Activated CD4-positive, alpha-beta T cell treated with anti-CD3 and anti-CD28 coated beads, Interleukin-2, amount 50 U/mL, for 1 hour (primary cell): ENCODE data around the gene GRN.
"Not testable (repeated sequence)": the region's sequence is repeated elsewhere in the genome, so short reads cannot be mapped to it uniquely, and the experiment has no call there.

ENCODE experiments used
- DNase-seq: peaks from one replicate; pipeline ENCODE4 v3.0.0-alpha.2; 2020

The GRN gene

GRCh38 chr17:44383861-44384260 lies 38.8 kb downstream of the GRN start:
- no peak for DNase-seq

GRCh38 chr17:44384281-44384822 lies 39.2 kb downstream of the GRN start:
- DNase-seq = no peak

- no peak for DNase-seq
Observed at GRCh38 chr17:44384823-44385286, 39.8 kb downstream of the GRN start.

GRCh38 chr17:44385287-44386181 lies 40.4 kb downstream of the GRN start:
- peak; percentile 86 for DNase-seq

- DNase-seq = no peak
Observed at GRCh38 chr17:44386182-44386525, 41.1 kb downstream of the GRN start.

- no peak for DNase-seq
Observed at GRCh38 chr17:44387804-44388203, 42.7 kb downstream of the GRN start.

GRCh38 chr17:44389281-44389680 lies 44.2 kb downstream of the GRN start, which contains the start of gene ITGA2B:
ITGA2B (minus strand) TSS chr17:44389649; CDS start chr17:44389473, 176 bp downstream.
- DNase-seq = no peak

- DNase-seq = no peak
Observed at GRCh38 chr17:44389723-44390202, 44.7 kb downstream of the GRN start.

GRCh38 chr17:44390250-44390870 lies 45.3 kb downstream of the GRN start:
- DNase-seq = no peak

- not testable (repeated sequence) for DNase-seq
Observed at GRCh38 chr17:44394112-44394511, 49.0 kb downstream of the GRN start.

- DNase-seq = no peak
Observed at GRCh38 chr17:44394833-44395232, 49.7 kb downstream of the GRN start.

- no peak for DNase-seq
Observed at GRCh38 chr17:44396946-44397345, 51.8 kb downstream of the GRN start.

- no peak for DNase-seq
Observed at GRCh38 chr17:44397479-44398440, 52.7 kb downstream of the GRN start.

- DNase-seq = no peak
Observed at GRCh38 chr17:44398692-44399691, 53.9 kb downstream of the GRN start.

- DNase-seq = no peak
Observed at GRCh38 chr17:44400226-44400847, 55.2 kb downstream of the GRN start.
